Astrocyte of the spinal cord (primary cell): ENCODE results near the gene LIM2.

Experiments used
- DNase-seq: peaks from one replicate; pipeline ENCODE4 v3.0.0; 2011; ENCODE audit warnings: low read depth, low spot score
- H3K4me3 ChIP-seq: 2 replicates; pipeline ENCODE4 v1.5.1; 2011; ENCODE audit warnings: low read depth, mild to moderate bottlenecking, low read length, moderate library complexity
- CTCF ChIP-seq: IDR thresholded peaks from 2 replicates; pipeline ENCODE4 v1.5.1; 2012; ENCODE audit warnings: low read depth, mild to moderate bottlenecking, low read length, inconsistent platforms
- in situ Hi-C: cut with HindIII; loops from 2 replicates; pipeline ENCODE4 v1.10.0; 2017; ENCODE audit warnings: low sequenced_read_pairs

The LIM2 gene

DNA sequence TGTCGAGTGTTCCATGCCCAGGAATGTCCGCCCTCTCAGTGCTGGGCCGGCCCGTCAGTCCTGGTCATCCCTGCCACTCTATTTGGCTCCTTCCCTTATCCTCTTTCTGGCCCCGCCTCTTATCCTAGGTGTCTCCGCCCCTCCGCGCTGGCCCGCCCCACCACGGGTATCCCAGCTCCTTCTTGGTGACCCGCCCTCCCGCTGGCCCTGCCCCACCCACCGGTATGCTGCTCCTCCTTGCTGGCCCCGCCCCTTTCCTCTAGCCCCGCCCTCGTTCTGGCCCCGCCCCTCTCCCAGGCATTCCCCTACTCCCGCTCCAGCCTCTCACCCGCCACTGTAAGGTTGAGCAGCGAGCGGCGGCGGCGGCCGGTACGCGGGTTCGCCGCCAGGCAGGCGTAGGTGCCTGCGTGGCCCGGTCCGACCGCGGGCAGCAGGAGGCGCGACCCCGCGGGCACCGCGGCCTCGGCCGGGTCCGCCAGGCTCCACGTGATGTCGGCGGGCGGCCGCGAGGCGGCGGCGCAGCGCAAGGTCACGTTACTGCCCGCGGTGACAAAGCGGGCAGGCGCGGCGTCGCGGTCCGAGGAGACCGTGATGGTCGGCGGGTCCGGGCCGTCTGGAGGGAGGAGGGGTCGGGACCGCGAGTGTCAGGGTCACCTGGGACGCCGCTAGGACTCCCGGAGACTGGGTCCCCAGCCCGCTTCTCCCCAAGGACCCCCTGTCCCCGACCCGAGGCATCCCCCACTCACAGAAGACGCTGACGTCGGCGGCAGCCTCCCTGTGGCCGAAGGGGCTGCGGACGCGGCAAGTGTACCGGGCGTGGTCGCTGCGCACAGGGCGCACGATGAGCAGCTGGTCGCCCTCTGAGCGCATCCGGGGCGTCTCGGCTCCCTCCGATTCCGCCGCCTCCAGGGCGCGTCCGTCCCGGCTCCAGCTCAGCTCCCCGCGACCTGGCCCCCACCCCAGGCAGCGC is 47.8 kb downstream of the LIM2 start:
- in situ Hi-C loops: no loop called here
- DNase-seq: peak; percentile 97
- peak overlapping the region; percentile 55 for H3K4me3 ChIP-seq
- TF ChIP-seq CTCF: no peak

GRCh38 chr19:51339313-51339686 is 48.5 kb downstream of the LIM2 start:
- peak overlapping the region; percentile 55 for H3K4me3 ChIP-seq
- DNase-seq: no peak
- peak; percentile 15 for TF ChIP-seq CTCF
- in situ Hi-C loops: no loop called here

GRCh38 chr19:51338563-51339312 is 49.0 kb downstream of the LIM2 start:
- in situ Hi-C loops: no loop called here
- peak overlapping the region; percentile 55 for H3K4me3 ChIP-seq
- peak; percentile 87 for TF ChIP-seq CTCF
- peak; percentile 79 for DNase-seq

DNA sequence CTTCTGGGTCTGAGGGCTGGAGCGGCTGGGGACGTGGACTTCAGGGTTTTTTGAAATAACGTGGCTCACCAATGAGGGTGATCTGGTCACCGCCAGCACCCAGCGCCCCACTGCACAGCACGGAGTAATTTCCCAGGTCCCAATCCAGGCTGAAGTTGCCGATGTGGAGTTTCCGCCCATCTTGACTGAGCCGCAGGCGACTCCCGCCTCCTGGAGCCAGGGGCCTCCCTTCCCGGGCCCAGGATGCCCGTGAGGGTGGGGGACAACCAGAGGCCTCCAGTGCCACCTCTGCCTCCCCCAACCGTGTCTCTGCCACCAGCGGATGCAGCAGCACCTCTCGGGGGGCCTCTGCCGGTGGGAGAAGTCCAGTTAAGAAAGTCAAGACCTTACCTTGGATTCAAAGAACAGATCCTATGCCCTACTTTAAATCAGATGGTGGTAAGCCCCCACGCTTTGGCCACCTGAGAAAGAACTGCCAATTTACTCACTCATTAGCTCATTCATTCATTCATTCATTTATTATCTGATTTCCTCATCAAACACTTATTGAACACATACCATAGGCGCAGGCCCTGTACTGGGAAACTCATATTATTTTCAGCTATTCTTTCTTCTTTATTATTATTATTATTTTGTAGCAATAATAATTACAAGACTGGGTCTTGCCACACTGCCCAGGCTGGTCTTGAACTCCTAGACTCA is 49.8 kb downstream of the LIM2 start:
- in situ Hi-C loops: no loop called here
- H3K4me3 ChIP-seq: no peak overlapping the region
- no peak for TF ChIP-seq CTCF
- no peak for DNase-seq

GRCh38 chr19:51337141-51337860 is 50.5 kb downstream of the LIM2 start:
- in situ Hi-C loops: no loop called here
- no peak for TF ChIP-seq CTCF
- H3K4me3 ChIP-seq: no peak overlapping the region
- DNase-seq: no peak
